ENCODE data around the gene ARHGAP25.
A peak's percentile ranks its signal among the peaks of the same experiment; 100 is the strongest.

Gene ARHGAP25

DNA sequence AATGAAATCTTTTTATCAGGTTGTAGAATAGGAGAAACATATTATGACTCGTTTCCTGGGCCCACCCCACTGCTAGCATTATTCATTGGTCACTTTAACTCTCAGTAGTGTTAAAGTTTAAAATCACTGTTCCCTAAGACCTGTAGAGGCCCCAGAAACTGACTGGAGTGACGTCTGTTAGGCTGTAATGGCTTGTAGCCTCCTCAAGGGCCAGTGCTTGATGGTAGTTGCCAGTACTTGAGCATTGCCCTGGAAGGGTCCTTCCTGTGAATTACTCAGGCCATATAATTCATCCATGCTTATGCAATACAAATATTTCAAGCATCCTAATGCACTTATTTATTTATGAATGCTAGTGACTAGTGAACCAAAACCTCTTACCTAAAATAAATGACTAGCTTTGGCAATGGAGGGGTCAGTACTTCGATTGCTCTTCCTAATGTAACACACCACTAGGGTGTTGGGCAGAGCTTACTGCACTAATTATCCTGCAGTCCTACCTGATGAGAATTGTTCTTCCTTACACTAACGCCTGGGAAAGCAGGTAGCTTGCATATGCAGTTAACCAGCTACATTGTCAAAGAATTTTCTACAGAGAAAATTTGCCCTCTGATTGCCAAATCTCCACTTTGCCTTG, 31.2 kb downstream of the ARHGAP25 start:
- H3K4me2 ChIP-seq (ENCODE audit: low read length): peak overlapping the region; percentile 83
- no peaks in the 10 kb centered on the region for H4K20me1 ChIP-seq (ENCODE audit: control insufficient read depth, insufficient read depth, low read depth, low read length)
- H3F3A ChIP-seq (ENCODE audit: control insufficient read depth, insufficient read depth): peaks cover 35% of the 10 kb centered on the region
- H3K27ac ChIP-seq (ENCODE audit: low read depth, low read length): peak overlapping the region; percentile 88
- no peaks in the 10 kb centered on the region for H3K27me3 ChIP-seq (ENCODE audit: control insufficient read depth, low read length)
- peaks cover 40% of the 10 kb centered on the region for H3K79me2 ChIP-seq (ENCODE audit: control insufficient read depth, low read length)
- peaks cover 99% of the 10 kb centered on the region for H3K4me1 ChIP-seq (ENCODE audit: control insufficient read depth, low read length)
- H3K36me3 ChIP-seq (ENCODE audit: control insufficient read depth, low read length): no peaks in the 10 kb centered on the region; the same call in 1 of the 2 replicates
- peak overlapping the region; percentile 65 for H3K4me3 ChIP-seq (ENCODE audit: low read length)
- peak; percentile 38 for TF ChIP-seq CTCF (IDR thresholded peaks at IDR 0.05; ENCODE audit: low read depth, low read length, poor library complexity, severe bottlenecking)
- no peak for TF ChIP-seq EZH2phosphoT487 (IDR thresholded peaks at IDR 0.05; ENCODE audit: borderline replicate concordance, low read length)
- H3K9me3 ChIP-seq (ENCODE audit: control insufficient read depth, insufficient read depth, low read length): no peaks in the 10 kb centered on the region
- no peaks in the 10 kb centered on the region for H3K9me2 ChIP-seq (replicated peaks; ENCODE audit: control insufficient read depth, low read length)

DNA sequence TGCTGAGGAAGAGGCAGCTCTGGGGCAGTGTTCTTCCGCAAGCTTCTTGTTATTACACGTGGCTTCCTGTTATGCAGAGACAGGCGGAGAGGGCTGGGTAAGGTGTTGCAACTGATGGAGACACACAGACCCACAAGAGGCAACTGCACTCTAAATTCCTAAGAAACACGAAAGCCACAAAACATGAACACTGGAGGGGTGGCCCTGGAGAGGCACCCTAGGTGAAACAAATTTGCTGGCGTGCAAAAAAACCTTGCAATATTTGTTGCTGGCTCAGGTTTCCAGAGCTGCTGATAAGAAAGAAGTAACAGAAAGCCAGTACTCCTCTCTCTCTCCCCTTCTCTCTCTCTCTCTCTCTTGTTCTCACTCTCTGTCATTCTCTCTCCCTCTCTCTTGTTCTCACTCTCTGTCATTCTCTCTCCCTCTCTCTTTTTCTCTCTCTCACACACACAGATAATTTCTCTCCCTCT, 31.8 kb downstream of the ARHGAP25 start:
- H3K9me2 ChIP-seq (replicated peaks; ENCODE audit: control insufficient read depth, low read length): no peaks in the 10 kb centered on the region

DNA sequence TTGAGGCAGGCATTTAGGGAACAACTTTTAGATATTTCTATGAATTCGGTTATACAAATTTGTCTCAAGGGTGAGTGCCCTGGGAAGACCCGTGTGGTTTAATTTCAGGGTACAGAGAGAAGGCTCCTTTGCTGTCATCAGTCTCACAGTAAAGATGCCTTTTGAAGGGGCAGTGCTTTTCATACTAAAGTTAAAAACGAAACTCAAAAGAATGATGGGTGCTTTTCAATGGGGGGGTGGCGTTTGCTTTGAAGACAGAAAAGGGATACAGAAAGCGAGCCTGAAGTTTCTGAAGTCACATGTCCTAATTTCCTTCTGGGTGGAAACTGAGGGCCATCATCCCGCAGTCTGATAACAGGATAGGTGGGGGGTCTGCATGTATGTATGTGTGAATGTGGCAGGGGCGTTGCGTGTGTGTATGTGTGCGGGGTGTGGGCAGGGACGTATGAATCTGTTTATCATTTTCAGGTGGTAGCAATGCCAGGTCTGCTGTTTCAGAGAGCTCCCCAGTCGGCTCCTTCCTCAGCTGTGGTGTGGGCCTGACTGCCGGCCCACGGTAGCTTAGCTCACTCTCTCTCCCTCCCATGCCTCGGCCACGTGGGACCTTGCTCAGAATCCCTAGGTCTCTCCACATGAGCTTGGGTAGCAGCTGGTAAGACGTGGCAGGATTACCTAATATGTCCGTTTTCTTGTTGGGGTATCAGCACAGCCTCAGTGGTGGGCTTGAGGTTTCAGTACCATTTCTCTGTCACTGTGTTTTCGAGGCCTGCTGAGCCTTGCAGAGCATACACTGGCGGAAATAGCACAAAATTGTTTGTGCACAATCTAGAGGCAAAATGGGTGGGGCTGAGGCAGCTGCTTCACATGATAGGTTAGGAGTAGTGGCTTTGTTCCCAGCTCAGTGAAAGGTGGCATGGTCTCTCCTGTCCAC, 32.7 kb downstream of the ARHGAP25 start:
- H3K36me3 ChIP-seq (ENCODE audit: control insufficient read depth, low read length): no peaks in the 10 kb centered on the region; the same call in 1 of the 2 replicates
- H3K9me3 ChIP-seq (ENCODE audit: control insufficient read depth, insufficient read depth, low read length): no peaks in the 10 kb centered on the region
- no peaks in the 10 kb centered on the region for H4K20me1 ChIP-seq (ENCODE audit: control insufficient read depth, insufficient read depth, low read depth, low read length)
- peak overlapping the region; percentile 83 for H3K4me2 ChIP-seq (ENCODE audit: low read length)
- TF ChIP-seq EZH2phosphoT487 (IDR thresholded peaks at IDR 0.05; ENCODE audit: borderline replicate concordance, low read length): no peak
- TF ChIP-seq CTCF (IDR thresholded peaks at IDR 0.05; ENCODE audit: low read depth, low read length, poor library complexity, severe bottlenecking): no peak
- H3K4me3 ChIP-seq (ENCODE audit: low read length): peak overlapping the region; percentile 65
- H3F3A ChIP-seq (ENCODE audit: control insufficient read depth, insufficient read depth): peaks cover 35% of the 10 kb centered on the region
- H3K27ac ChIP-seq (ENCODE audit: low read depth, low read length): peak overlapping the region; percentile 88
- no peaks in the 10 kb centered on the region for H3K9me2 ChIP-seq (replicated peaks; ENCODE audit: control insufficient read depth, low read length)
- H3K4me1 ChIP-seq (ENCODE audit: control insufficient read depth, low read length): peaks cover 99% of the 10 kb centered on the region
- peaks cover 46% of the 10 kb centered on the region for H3K79me2 ChIP-seq (ENCODE audit: control insufficient read depth, low read length)
- no peaks in the 10 kb centered on the region for H3K27me3 ChIP-seq (ENCODE audit: control insufficient read depth, low read length)

More for the DNA sequence above, 31.8 kb downstream of the ARHGAP25 start:
- H4K20me1 ChIP-seq (ENCODE audit: control insufficient read depth, insufficient read depth, low read depth, low read length): no peaks in the 10 kb centered on the region
- H3K27ac ChIP-seq (ENCODE audit: low read depth, low read length): peak overlapping the region; percentile 88
- H3K79me2 ChIP-seq (ENCODE audit: control insufficient read depth, low read length): peaks cover 44% of the 10 kb centered on the region
- peaks cover 99% of the 10 kb centered on the region for H3K4me1 ChIP-seq (ENCODE audit: control insufficient read depth, low read length)
- TF ChIP-seq EZH2phosphoT487 (IDR thresholded peaks at IDR 0.05; ENCODE audit: borderline replicate concordance, low read length) (no peak), CTCF (IDR thresholded peaks at IDR 0.05; ENCODE audit: low read depth, low read length, poor library complexity, severe bottlenecking) (no peak)
- peak overlapping the region; percentile 65 for H3K4me3 ChIP-seq (ENCODE audit: low read length)
- H3F3A ChIP-seq (ENCODE audit: control insufficient read depth, insufficient read depth): peaks cover 37% of the 10 kb centered on the region
- H3K4me2 ChIP-seq (ENCODE audit: low read length): peak overlapping the region; percentile 83
- no peaks in the 10 kb centered on the region for H3K27me3 ChIP-seq (ENCODE audit: control insufficient read depth, low read length)
- no peaks in the 10 kb centered on the region; the same call in 1 of the 2 replicates for H3K36me3 ChIP-seq (ENCODE audit: control insufficient read depth, low read length)
- H3K9me3 ChIP-seq (ENCODE audit: control insufficient read depth, insufficient read depth, low read length): no peaks in the 10 kb centered on the region
